GM21367 (cell line): Measurements from ENCODE around the gene TFPI.

ENCODE experiments used
- ATAC-seq: cut with Tn5 transposase; IDR thresholded peaks from one replicate; pipeline ENCODE4 v1.9.1; 2021; ENCODE audit not compliant: unreplicated experiment

TFPI gene

DNA sequence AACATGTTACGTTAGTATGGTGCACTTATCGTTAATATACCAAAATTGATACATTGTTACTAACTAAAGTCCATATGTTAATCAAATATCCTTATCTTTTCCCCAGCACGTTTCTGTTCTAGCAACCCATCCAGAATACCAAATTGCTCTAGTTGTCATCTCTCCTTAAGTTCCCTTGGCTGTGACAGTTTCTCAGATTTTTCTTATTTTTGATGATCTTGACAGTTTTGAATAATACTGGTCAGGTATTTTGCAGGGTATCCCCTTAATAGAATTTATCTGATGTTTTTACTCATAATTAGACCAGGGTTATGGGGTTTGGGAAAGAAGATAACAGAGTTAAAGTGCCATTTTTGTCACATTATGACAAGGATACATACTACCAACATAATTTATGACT is 47.8 kb downstream of the TFPI start:
- no peak for ATAC-seq

DNA sequence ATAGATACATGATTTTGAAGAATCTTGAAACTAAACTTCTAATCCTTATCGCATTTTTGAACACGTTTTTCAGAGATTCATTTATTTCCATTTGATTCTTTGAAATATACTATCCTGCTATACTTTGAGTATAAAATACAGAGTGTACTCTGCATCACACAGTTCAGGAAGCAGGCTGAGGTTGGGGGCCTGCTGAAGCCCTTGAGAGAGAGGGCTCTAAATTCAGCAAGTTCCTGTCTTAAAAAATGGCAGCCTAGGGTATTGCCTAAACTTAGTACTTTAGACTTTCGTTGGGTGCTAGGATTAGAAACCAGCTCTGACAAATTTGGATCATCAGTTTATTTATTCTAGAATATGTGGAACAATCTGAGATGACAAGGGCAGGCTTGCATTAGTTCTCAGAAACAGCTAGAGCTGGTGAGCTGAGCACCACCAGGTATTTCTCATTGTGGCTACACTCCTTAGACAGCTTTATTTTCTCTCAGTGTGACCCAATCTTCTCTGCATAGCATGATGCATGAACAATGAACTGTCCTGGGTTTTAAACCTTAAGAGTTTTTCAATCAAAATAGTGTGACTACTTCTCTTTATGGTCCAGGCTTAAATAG is 49.1 kb downstream of the TFPI start:
- no peak for ATAC-seq

DNA sequence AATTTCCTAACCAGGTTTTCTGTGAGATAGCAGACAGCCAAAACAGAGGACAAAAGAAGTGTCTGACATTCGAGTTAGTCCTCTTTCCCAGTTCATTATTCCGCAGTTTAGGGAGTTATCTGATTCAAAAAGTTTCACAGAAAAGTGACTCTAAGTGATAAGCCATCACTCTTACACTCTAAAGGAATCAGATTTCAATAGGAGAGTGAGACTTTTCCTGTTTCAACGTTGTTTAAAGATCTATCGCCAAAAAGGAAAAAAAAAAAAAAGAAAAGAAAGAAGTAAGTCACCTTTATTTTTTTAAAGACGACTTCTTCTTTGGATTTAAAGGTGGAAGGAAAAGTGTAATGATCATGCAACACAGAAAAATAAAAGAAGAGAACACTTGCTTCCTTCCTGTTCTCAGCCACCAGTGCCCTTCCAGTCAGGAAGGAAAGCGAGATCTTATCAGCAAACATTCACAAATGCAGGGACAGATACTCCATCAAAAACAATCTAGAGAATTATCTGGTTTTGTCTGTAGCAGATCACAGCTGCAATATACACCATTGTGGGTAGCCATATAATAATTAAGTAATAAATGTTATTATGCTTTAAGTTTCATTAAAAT is 49.8 kb downstream of the TFPI start:
- ATAC-seq: no peak

DNA sequence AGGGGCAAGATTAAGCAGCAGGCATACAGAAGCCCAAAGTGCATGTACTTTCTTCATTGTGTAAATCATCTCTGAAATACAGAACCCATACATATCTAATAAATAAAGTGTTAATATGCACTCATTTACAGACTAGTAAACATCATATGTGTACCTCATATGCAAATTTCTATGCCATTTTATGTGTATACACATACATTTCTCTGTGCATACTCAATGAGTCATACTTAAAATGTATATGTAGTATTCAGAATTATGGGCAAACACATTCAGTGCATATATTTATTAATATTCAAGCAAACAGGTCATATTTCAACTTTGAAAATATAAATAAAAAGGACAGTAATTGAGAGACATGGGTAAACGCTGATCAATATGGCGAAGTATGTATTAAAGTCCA is 50.5 kb downstream of the TFPI start:
- no peak for ATAC-seq

DNA sequence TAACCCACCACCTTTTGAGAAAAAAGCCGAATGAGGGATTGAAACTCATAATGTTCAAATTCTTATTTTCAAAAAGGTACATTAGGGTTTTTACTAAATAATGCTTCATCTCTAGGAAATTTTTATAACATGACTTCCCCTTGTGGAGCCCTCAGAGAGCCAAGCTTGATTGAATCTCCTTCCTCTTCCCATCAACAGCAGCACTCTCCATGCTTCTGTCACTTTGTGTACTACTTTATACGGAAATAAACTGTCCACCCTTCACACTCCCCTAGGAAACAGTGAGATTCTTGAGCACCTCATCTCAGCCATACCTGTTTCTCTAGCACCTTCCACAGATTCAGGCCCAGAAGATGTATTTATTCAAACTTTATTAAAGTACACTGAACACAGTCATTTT is 51.8 kb downstream of the TFPI start:
- no peak for ATAC-seq

DNA sequence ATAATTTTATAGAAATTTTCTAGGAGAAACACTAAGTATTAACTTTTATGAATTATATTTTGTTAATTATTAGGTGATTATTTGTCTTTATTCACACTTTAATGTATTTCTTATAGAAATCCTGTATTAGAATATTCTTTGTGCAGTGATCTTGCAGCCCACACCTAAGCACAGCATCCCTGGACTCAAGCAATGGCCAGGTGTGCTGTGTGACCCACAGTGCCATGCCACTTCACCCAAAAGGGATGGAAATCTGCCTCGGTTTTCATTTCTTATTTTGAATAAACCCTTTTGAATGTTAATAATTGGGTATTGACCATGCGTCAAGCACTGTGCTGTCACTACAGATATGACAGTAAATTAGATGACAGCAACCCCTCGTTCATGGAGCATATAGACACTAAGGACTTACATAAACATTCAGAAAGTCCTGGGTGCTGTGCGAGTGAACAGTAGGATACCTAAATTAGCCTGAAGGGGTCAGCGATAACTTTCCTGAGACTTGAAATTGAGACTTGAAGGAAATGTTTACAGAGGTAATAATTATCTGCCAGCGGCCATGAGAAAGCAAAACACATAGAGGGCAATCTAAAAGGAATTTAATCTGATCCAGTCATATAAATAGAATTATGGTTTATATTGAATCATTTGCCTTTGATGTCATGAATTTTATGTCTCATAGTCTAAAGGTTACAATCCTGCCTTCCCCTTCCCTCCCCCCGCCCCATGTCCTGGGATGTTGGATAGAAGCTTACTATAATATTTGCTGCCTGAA is 53.5 kb downstream of the TFPI start:
- ATAC-seq: no peak

DNA sequence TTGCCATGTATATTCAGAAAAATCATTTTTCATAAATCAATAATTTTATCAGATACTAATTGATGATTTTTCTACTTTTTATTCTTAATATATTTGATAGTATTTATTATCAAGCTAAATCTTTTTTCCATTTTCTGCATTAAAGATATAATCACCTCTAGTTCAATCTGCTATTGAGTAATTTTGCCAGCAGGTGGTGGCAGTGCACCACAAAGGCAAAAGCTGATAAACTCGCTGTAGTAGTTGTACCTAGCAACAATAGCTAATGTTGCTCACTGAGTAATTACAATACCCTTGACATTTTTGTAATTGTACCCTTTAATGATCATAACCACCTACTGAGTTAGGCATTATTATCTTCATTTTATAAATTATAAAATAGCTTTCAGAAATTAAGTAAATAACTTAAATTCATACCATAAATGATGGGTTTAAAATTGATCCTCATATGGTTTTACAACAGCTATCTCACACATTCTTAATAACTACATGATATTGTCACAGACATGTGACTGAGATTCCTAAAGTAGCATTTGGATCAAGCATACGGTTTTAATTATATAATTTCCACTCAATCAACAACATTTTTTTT is 54.2 kb downstream of the TFPI start:
- peak; percentile 97 for ATAC-seq

DNA sequence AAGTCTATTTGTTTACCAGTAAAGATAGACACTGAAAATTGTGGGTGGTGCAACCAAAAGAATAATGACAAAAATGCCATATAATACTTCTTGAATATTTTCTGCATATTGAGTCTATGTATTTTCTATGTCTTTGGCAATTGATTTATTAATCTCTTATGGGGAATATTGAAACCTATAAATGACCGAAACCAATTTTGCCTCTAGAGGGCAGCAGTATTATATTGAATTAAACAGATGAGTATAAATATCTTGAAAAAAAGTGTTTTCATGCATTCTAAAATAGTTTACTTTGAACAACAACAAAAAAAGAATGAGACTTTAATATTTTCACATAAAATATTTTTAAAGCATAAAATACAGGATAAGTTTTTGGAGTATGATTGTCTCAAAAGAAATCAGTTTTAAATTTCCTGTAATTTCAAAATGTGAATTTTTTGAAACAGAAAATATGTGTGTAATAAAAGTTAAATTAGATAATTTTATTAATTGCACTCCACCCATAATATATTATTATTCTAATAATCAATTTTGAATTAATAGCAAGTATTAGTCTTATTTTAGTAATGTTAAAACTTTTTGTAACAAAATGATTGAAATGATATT is 56.3 kb downstream of the TFPI start:
- ATAC-seq: no peak

DNA sequence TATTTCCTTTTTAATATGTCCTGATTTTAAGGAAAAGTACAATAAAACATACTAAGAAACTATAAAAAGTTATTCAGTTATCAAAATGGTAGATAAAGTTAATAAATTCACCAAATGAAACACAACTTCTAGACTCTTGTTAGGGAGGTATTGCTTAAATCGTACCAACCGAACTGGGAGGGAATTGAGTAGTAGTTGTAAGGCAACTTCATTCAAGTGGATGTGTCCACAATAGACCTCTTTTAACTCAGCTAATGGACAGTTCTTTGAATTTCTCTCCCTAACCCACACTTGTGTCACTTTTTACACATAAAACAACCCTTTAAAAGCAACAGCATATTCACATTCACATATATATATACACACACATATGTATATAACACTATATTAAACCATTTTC is 57.1 kb downstream of the TFPI start:
- no peak for ATAC-seq

DNA sequence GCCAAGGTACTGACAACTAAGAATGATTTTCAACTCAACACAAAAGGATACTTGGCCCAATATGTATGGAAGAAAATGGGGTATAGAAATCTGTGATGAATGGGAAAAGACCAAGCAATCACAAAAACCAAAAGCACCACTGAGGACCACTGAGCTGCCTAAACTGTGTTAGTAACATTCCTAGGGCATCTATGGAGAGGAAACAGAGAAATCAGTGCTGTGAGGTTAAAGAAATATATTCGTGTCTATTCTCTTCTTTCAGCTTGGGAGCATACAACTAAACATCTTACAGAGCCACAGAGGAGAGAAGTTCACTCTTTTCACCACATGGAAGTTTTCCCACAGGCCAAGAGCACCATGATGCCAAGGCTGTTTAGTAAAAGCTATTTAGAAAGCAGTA is 58.9 kb downstream of the TFPI start:
- no peak for ATAC-seq

DNA sequence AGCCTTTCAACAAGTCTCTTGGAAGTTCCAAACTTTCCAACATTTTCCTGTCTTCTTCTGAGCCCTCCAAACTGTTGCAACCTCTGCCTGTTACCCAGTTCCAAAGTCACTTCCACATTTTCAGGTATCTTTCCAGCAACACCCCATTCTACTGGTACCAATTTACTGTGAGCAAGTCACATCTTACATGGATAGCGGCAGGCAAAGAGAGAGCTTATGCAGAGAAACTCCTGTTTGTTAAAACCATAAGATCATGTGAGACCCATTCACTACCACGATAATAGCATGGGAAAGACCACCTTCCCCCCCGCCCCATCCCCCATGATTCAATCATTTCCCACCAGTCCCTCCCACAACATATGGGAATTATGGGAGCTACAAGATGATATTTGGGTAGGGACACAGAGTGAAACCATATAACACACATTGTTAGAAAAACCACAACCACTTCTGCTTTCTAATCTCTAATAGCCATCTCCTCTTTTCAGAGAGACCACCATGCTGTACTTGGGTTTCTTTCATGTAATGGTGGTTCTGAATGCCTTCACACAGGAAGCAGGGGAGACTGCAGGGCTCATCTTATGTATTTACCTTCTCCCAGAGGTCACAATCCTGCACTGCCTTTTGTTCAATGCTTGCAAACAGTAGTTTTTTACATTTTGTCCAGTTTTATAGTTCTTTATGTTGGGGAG is 60.2 kb downstream of the TFPI start:
- ATAC-seq: no peak

DNA sequence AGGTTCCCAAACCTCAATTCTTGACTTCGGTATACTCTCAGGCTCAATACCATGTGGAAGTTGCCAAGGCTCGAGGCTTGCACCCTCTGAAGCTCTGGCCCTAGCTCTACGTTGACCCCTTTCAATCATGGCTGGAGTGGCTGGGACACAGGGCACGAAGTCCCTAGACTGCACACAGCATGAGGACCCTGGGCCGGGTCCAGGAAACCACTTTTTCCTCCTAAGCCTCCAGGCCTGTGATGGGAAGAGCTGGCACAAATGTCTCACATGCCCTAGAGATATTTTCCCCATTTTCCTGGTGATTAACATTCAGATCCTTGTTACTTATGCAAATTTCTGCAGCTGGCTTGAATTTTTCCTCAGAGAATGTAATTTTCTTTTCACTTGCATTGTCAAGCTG is 61.1 kb downstream of the TFPI start:
- ATAC-seq: no peak

DNA sequence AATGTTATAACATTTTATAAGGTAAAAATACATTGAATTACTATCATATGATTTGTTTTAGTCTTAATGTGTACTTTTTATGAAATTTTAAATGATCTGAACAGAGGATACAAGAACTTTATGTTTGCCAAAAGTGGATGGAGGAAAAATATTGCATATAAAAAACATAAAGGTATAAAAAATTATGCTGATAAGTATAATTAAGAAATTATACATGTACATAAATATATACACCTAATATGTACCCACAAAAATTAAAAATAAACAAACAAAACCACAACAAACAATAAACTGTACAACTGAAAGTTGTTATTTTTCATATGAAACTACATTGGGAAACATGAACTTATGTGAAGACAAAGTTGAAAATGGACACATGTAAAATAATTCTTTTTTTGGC is 68.0 kb downstream of the TFPI start:
- ATAC-seq: no peak

DNA sequence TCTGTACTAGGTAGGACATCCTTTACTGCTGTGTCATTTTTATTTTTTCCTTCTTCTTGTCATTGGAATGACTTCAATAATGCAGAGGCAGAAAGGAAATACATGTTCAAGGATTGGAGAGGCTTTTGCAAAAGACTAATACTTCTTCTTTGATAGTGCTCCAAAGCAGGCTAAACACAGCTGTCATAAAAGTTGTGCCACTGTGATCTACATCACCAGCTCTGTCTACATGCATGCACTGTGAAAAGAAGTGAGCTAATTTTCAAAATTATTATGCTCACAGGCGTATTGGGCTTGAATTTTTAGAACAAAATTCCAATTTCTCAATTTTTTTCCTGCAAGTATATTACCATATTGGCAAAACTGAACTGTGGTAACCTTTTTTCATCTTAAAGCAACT is 68.7 kb downstream of the TFPI start:
- ATAC-seq: no peak

DNA sequence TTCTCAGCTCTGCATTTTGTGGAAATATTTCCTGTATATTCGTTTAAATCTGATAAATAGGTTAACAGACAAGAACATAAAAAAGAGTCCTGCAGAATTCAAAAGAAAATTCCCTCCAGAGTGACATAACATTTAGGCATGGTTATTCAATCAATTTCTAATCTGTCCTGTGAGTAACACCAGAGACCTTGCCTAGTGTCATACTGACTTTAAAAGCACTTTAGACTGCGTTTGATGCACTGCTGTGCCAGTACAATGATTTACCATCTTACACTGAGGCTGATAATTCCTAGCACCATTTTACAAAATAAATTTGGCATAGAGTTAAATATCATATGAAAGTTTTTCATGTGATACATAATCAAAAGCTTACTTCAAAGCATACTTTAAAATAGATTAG is 70.7 kb downstream of the TFPI start:
- ATAC-seq: no peak

DNA sequence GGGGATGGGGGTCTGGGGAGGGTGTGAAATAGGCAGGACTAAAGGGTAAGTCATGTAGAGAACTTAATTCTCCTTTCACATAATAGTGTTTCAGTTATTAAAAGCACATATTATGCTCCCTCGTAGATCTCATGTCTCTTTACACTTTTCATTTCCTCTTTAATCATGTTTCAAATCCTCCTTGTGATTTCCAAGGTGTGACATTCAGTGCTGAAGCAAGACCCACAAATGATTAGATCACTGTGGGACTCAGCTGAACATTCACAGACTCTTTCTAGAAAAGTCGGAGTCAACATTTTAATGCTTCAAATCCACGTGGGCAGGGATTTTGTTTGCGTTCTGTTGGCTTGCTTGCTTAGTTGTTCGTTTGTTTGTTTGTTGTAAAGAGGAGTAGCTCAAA is 71.4 kb downstream of the TFPI start:
- peak; percentile 75 for ATAC-seq

DNA sequence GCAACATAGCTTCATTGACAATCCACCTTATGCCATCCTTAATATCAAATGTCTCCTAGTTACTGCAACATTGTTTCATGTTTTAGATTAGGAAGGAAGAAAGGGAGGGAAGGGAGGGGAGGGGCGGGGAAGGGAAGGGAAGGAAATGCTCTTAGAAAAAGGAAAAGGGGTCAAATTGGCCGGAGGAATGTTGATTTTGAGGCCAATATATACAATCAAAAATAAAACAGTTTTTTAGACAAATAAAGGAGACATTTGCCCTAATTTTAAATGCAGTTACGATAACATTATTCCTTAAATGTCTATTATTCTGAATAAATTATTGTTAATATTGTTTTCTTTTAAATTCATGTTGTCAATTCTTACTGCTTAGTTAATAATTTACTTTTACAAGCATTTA is 72.7 kb downstream of the TFPI start:
- ATAC-seq: no peak

DNA sequence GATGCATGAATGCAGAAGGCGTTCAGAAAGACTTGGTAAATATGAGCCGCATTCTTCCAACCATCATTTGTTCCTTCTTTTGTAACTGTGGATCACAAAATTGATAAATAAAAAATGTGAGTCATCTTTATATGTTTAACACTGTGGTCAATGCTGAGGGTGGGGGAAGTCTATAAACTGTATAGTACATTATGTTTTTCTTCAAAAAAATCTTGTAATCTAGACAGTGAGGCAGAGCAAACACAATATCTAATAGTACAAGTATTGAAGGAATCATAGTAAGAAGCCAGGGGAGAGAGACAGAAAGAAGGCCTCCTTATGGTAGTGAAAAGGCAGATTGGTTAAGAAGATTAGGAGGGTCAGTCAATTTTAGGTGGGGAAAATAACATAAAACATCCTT is 75.5 kb downstream of the TFPI start:
- no peak for ATAC-seq

DNA sequence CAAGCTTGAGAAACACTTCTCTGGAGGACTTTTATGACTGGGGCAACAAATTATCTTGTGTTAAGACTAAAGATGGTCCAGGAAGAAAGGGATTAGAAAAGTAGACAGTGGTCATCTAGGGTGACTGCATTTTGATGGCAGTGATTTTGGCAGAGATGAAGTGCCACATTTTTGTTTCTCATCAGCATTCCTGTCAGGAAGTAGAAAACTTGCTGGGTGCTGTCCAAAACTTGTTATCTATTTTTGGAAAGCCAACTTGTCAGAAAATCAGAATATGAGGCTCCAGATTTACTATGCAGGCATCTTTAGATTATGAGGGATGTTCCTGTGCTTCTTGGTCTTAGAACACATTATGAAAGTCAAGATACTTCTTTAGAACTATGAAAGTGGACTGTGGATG is 77.2 kb downstream of the TFPI start:
- ATAC-seq: no peak

DNA sequence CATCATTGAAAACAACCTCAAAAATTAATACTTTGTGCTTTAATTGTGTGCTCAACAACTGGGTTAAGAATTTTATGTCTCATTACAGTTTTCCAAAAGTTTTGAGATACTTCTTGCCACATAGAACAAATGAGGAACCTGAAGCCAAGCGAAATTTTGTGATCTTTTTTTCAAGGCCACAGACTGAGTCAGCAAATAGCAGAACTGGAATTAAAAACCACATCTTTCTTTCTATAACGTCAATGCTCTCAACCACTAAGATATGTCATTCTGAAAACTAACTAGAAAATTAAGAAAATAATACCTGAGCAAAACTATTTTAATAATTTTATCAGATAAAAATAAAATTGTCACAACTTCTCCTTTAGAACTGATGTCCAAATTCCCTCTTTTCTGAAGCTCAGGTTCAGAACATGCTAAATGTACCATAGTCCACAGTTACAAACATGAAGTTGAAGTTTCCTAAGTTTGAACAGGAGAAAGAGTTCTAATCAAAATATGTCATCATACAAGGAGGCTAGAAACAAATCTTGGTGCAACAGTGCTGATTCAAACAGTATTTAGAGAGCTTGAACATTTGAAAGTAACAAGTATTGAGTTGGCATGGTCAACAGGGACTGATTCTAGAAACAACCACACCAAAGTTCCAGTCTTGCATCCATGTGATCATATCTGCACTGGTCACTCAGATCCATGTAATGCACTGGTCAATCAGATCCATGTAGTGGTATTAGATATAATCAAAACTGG is 78.6 kb downstream of the TFPI start:
- ATAC-seq: peak; percentile 84
